K562 (cell line): ENCODE data around the gene PTK6. TPM values are rescaled to one million over a fixed set of nuclear protein-coding genes. Genes with fewer than 3 reads are reported as not detected.
A peak's percentile ranks its signal among the peaks of the same experiment; 100 is the strongest.

Source experiments
- ATAC-seq: fragments of 200-7000 bp; cut with Tn5 transposase; 3 replicates; pipeline ENCODE4 v1.9.1; 2020; ENCODE audit warnings: moderate library complexity
- BruUV-seq: library from RNA; stranded (reverse); fragments of 400-500 nt; replicated peaks from 2 replicates; lab custom pipeline; 2021; lab: Mats Ljungman, UMichigan
- CTCF ChIA-PET: fragments of 300-600 bp; formaldehyde crosslinking; extraction: SDS; loops from one replicate; lab custom pipeline; 2021; ENCODE audit warnings: low intra/inter-chr PET ratio; lab: Yijun Ruan, JAX
- POLR2A ChIA-PET: fragments of 300-600, 350-650 bp; sonication (Branson Sonifier 250); formaldehyde crosslinking; extraction: SDS; loops from one replicate; lab custom pipeline; 2021; ENCODE audit warnings: antibody characterized with exemption, inconsistent platforms; lab: Yijun Ruan, JAX
- DNase-seq, 4 experiments: peaks; one replicate each; pipeline versions ENCODE4 v3.0.0 to v3.0.0-alpha.2; 2011 to 2018; ENCODE audit warnings: low spot score in 3 of 4, mixed read lengths in 3 of 4; ENCODE audit errors: extremely low read depth in 1 of 4
- FAIRE-seq: peaks from 2 replicates; lab custom pipeline; 2011; peaks lifted over from hg19 to GRCh38; lab: Jason Lieb, UNC
- H2AFZ ChIP-seq: 2 replicates; pipeline ENCODE4 v1.6.0; 2011; ENCODE audit warnings: low read depth, low read length, control low read depth, inconsistent platforms
- H3K27ac ChIP-seq: fragments of 200-600 bp; 3 replicates; pipeline ENCODE4 v1.8.0; 2011; ENCODE audit warnings: low read depth, mild to moderate bottlenecking, control low read depth, inconsistent platforms, low read length, moderate library complexity, mixed read lengths; ENCODE audit errors: extremely low read depth
- H3K27me3 ChIP-seq, 2 experiments: fragments of 300-600 bp in 1 of 2; 2 replicates in 1 of 2; 3 replicates in 1 of 2; pipeline versions ENCODE4 v1.6.0 to v1.8.0; 2011; ENCODE audit warnings: inconsistent platforms in 2 of 2, low read length in 2 of 2, mild to moderate bottlenecking in 1 of 2, mixed read lengths in 1 of 2, moderate library complexity in 1 of 2; ENCODE audit not compliant: control insufficient read depth in 2 of 2, insufficient read depth in 2 of 2
- H3K36me3 ChIP-seq: fragments of 300-600 bp; 3 replicates; pipeline ENCODE4 v1.8.0; 2011; ENCODE audit warnings: mild to moderate bottlenecking, low read length, inconsistent platforms; ENCODE audit not compliant: control insufficient read depth, insufficient read depth
- H3K4me1 ChIP-seq, 2 experiments: fragments of 200-600 bp in 1 of 2; replicated peaks in 1 of 2; 2 replicates in 1 of 2; 3 replicates in 1 of 2; pipeline versions ENCODE4 v1.5.1 to v1.8.0; 2011; ENCODE audit warnings: inconsistent platforms in 2 of 2, low read length in 2 of 2, mild to moderate bottlenecking in 1 of 2, mixed read lengths in 1 of 2, moderate library complexity in 1 of 2; ENCODE audit not compliant: control insufficient read depth in 2 of 2, insufficient read depth in 2 of 2
- H3K4me2 ChIP-seq: 2 replicates; pipeline ENCODE4 v1.6.1; 2011; ENCODE audit warnings: low read length, control low read depth, inconsistent platforms, mixed read lengths; ENCODE audit not compliant: insufficient read depth
- H3K4me3 ChIP-seq: fragments of 200-600 bp; sonication (generic), shearing (Covaris generic); 2 replicates; pipeline ENCODE4 v1.5.1; 2016; ENCODE audit warnings: control low read depth, inconsistent platforms
- H3K79me2 ChIP-seq: fragments of 200-600 bp; 3 replicates; pipeline ENCODE4 v1.8.0; 2011; ENCODE audit warnings: low read length, inconsistent platforms; ENCODE audit not compliant: control insufficient read depth, insufficient read depth
- H3K9ac ChIP-seq, 2 experiments: 2 replicates each; pipeline versions ENCODE4 v1.6.0 to v1.6.1; 2011; ENCODE audit warnings: low read depth in 2 of 2, low read length in 2 of 2, control low read depth in 1 of 2, inconsistent platforms in 1 of 2, mild to moderate bottlenecking in 1 of 2, mixed read lengths in 1 of 2; ENCODE audit not compliant: insufficient read depth in 1 of 2
- H3K9me1 ChIP-seq: one replicate; pipeline ENCODE4 v1.6.0; 2011; ENCODE audit warnings: inconsistent platforms, mild to moderate bottlenecking, low read length, moderate library complexity; ENCODE audit not compliant: control insufficient read depth, insufficient read depth
- H3K9me3 ChIP-seq: replicated peaks from 2 replicates; pipeline ENCODE4 v1.5.1; 2011; ENCODE audit warnings: low read depth, low read length, inconsistent platforms; ENCODE audit not compliant: control insufficient read depth, insufficient read depth
- H4K20me1 ChIP-seq: replicated peaks from 2 replicates; pipeline ENCODE4 v1.6.1; 2011; ENCODE audit warnings: low read length, inconsistent platforms, mixed read lengths; ENCODE audit not compliant: control insufficient read depth, insufficient read depth
- BRCA1 ChIP-seq, 2 experiments: fragments of 450-650 bp in 1 of 2; sonication (generic) in 1 of 2; formaldehyde crosslinking in 1 of 2; IDR thresholded peaks; 2 replicates each; pipeline versions ENCODE4 v1.5.0 to v1.6.1; 2017 to 2020; ENCODE audit warnings: mild to moderate bottlenecking in 1 of 2, missing genetic modification reagents in 1 of 2
- SPI1 ChIP-seq: IDR thresholded peaks from 2 replicates; pipeline ENCODE4 v1.6.1; 2011; ENCODE audit warnings: low read depth, low read length, control low read depth, borderline replicate concordance
- ZNF24 ChIP-seq: fragments of 450-650 bp; IDR thresholded peaks from 2 replicates; pipeline ENCODE4 v1.6.1; 2016
- WGBS: fragments of 100-300 bp; shearing (Covaris generic); methylation state at CpG from one replicate; pipeline ENCODE4 v1.1.6; 2016; ENCODE audit warnings: low coverage, mixed read lengths; ENCODE audit not compliant: insufficient coverage; ENCODE audit errors: missing lambda C conversion rate; 5-methylcytosine and 5-hydroxymethylcytosine counted together
- in situ Hi-C: fragments of 300-500 bp; cut with MboI; formaldehyde crosslinking; loops from 4 replicates; pipeline ENCODE4 v1.15.0; 2018; ENCODE audit warnings: inconsistent platforms, mixed read lengths
- intact Hi-C: fragments of 100-400 bp; cut with micrococcal nuclease; formaldehyde crosslinking; loops from 2 replicates; pipeline ENCODE4 v1.14.2; 2022
- polyA plus RNA-seq, 8 experiments: library from polyadenylated mRNA; depleted of rRNA in 4 of 8; stranded (reverse) in 5 of 8; unstranded in 3 of 8; fragments of >200 nt; fragmentation: Nextera tagmentation in 2 of 8; fragmentation: Illumina TruSeq in 1 of 8; extraction: Ambion mirVana in 2 of 8; extraction: Trizol in 1 of 8; gene quantifications; 2 replicates each; pipeline versions ENCODE4 v1.2.1 to v1.2.3, GENCODE V29; 2011 to 2014; ENCODE audit warnings: inconsistent platforms in 1 of 8, missing spikeins in 1 of 8
- total RNA-seq, 7 experiments: library from RNA; depleted of rRNA in 6 of 7; stranded (reverse); fragments of >200 nt in 6 of 7; fragmentation: Illumina TruSeq in 2 of 7; extraction: Trizol in 2 of 7; gene quantifications; 2 replicates each; pipeline versions ENCODE4 v1.2.1 to v1.2.3, GENCODE V29; 2011 to 2021; ENCODE audit warnings: low replicate concordance in 1 of 7

Gene PTK6
- total and polyA plus RNA-seq, 9 of the 15 experiments (the other 6 are each of a cell fraction or from before 2014, with no cell fraction given) = 0.07 TPM; not detected in 8

DNA sequence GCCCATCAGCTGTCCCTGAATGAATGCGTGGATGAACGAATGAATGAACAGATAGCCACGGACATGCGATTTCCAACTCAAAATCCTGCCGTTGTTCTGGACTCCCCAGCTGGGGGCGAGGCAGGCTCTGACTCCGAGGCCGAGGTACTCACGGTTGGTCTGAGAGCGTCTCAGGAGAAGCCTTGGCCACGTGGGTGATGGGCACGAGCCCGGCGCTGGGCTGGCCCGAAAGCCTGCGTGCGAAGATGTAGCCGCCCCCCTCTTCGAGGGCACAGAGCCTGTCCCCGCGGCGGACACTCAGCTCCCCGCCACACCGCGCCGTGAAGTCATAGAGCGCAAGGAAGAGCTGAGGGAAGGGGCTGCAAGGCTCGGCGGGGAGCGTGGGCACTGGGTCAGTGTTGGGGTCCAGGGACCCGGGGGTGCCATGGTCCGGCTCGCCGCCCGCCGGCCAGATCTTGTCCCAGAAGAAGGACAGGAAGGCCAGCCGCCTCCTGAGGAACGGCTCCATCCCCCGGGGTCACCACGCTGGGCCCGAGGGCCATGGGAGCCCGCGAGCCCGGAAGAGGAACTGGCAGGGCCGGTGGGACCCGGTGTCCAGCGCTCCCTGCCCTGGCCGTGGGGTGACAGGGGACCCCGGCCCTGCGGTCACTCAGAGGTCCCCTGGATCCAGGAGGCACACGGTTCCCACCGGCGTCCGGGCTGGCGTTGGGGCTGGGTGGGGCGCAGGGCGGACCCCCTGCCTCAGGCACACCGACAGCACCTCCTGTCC lies 10.0 kb upstream of the PTK6 start:
- no peak overlapping the region for H3K4me2 ChIP-seq
- ChIA-PET CTCF (no interaction called here), POLR2A (interaction anchor here (0.7 to 1.5 kb wide), 3 partner anchors 8 to 148 kb away, joined by 3 to 5 read pairs (median 3); partner anchors contain the start of gene PPDPF)
- WGBS = 21% methylated on average over 42 of the region's 58 CpGs
- in situ Hi-C loops (no loop called here), intact Hi-C loops (no loop called here)
- H3K27me3 ChIP-seq = peaks cover 0 to 38% of the 10 kb centered on the region in 2 experiments; a peak in 4 of 5 replicates
- peaks cover 0 to 67% of the 10 kb centered on the region in 2 experiments; a peak in 3 of 5 replicates for H3K4me1 ChIP-seq
- H3K79me2 ChIP-seq = no peaks in the 10 kb centered on the region
- BruUV-seq = no TSS peak
- no peaks in the 10 kb centered on the region for H3K9me3 ChIP-seq
- H3K36me3 ChIP-seq = no peaks in the 10 kb centered on the region
- no peak overlapping the region for H3K27ac ChIP-seq
- peak overlapping the region in 1 of 2 experiments; percentile 35; a peak in 1 of 4 replicates for H3K9ac ChIP-seq
- no peak for TF ChIP-seq BRCA1 (IDR thresholded peaks at IDR 0.05)
- TF ChIP-seq BRCA1 (CRISPR knock-in tag; IDR thresholded peaks at IDR 0.05) = no peak
- TF ChIP-seq SPI1 = 0 out of 2 replicates have a peak, but pooled peaks have one; percentile 25
- TF ChIP-seq ZNF24 = peak; percentile 95
- FAIRE-seq (no peak), DNase-seq (no peak), ATAC-seq (no peak)
- no peak overlapping the region; the same call in 1 of the 2 replicates for H2AFZ ChIP-seq
- H3K9me1 ChIP-seq = no peaks in the 10 kb centered on the region
- H4K20me1 ChIP-seq = no peaks in the 10 kb centered on the region
- H3K4me3 ChIP-seq = no peak overlapping the region
